Stimulated activated naive CD8-positive, alpha-beta T cell treated with anti-CD3 and anti-CD28 coated beads, Interleukin-15, amount 100 ng/mL, for 72 hours (primary cell): ENCODE results near the gene LYPD6B.

Experiments used
- ATAC-seq: fragments of 150-1000 bp; cut with Tn5 transposase; 2 replicates; pipeline ENCODE4 v1.10.0; 2021; ENCODE audit warnings: mild to moderate bottlenecking, moderate library complexity
- DNase-seq, 2 donors: peaks; one replicate each; pipeline ENCODE4 v3.0.0; 2021 to 2022
- H3K27ac Mint-ChIP-seq, 2 donors: one replicate each; pipeline ENCODE4 v1.8.0; 2022; ENCODE audit warnings: mild to moderate bottlenecking in 2 of 2, mixed read lengths in 2 of 2, moderate library complexity in 2 of 2
- H3K27me3 Mint-ChIP-seq: one replicate; pipeline ENCODE4 v1.8.0; 2022; ENCODE audit warnings: mixed read lengths
- H3K4me1 Mint-ChIP-seq: one replicate; pipeline ENCODE4 v1.8.0; 2022; ENCODE audit warnings: mild to moderate bottlenecking, mixed read lengths
- H3K4me3 Mint-ChIP-seq, 2 donors: one replicate each; pipeline ENCODE4 v1.8.0; 2022; ENCODE audit warnings: mild to moderate bottlenecking in 2 of 2, mixed read lengths in 2 of 2, moderate library complexity in 1 of 2
- H3K9me3 Mint-ChIP-seq, 2 donors: one replicate each; pipeline ENCODE4 v1.8.0; 2022; ENCODE audit warnings: mixed read lengths in 2 of 2

Gene LYPD6B

GRCh38 chr2:149038442-149039212 is at the start of gene LYPD6B:
Gene LYPD6B (plus strand): TSS chr2:149038699. CDS start chr2:149130949, 92,250 bp downstream.
- no peaks in the 10 kb centered on the region for H3K4me1 Mint-ChIP-seq
- no peak within 1 kb of the TSS for H3K27ac Mint-ChIP-seq
- peak within 1 kb of the TSS; percentile 33 to 40 for H3K4me3 Mint-ChIP-seq
- no peak for DNase-seq
- H3K9me3 Mint-ChIP-seq, result no peaks in the 10 kb centered on the region
- peak; percentile 62 for ATAC-seq
- peaks cover 68% of the 10 kb centered on the region for H3K27me3 Mint-ChIP-seq

- Mint-ChIP-seq H3K4me1 (peaks cover 4% of the 10 kb centered on the region), H3K9me3 (no peaks in the 10 kb centered on the region), H3K4me3 (no peak overlapping the region), H3K27me3 (no peaks in the 10 kb centered on the region), H3K27ac (no peak overlapping the region)
- DNase-seq, result peak; percentile 41 to 52
- ATAC-seq, result peak; percentile 90
These were observed 48.5 kb upstream of the LYPD6B start for GRCh38 chr2:148989882-148990493.

GRCh38 chr2:148990968-148991367 is 47.5 kb upstream of the LYPD6B start:
- no peak overlapping the region for H3K27ac Mint-ChIP-seq
- no peak overlapping the region for H3K4me3 Mint-ChIP-seq
- H3K27me3 Mint-ChIP-seq, result no peaks in the 10 kb centered on the region
- H3K4me1 Mint-ChIP-seq, result peaks cover 4% of the 10 kb centered on the region
- no peaks in the 10 kb centered on the region for H3K9me3 Mint-ChIP-seq
- DNase-seq, result no peak
- no peak for ATAC-seq

- no peak overlapping the region for H3K4me3 Mint-ChIP-seq
- peaks cover 4% of the 10 kb centered on the region for H3K4me1 Mint-ChIP-seq
- no peaks in the 10 kb centered on the region for H3K27me3 Mint-ChIP-seq
- ATAC-seq (no peak), DNase-seq (no peak)
- no peak overlapping the region for H3K27ac Mint-ChIP-seq
- H3K9me3 Mint-ChIP-seq, result no peaks in the 10 kb centered on the region
These were observed 46.1 kb upstream of the LYPD6B start for GRCh38 chr2:148992448-148992847.

GRCh38 chr2:148993351-148993750 is 45.1 kb upstream of the LYPD6B start:
- no peak for ATAC-seq
- H3K4me3 Mint-ChIP-seq, result no peak overlapping the region
- H3K27me3 Mint-ChIP-seq, result no peaks in the 10 kb centered on the region
- H3K9me3 Mint-ChIP-seq, result no peaks in the 10 kb centered on the region
- H3K4me1 Mint-ChIP-seq, result no peaks in the 10 kb centered on the region
- DNase-seq, result no peak
- no peak overlapping the region for H3K27ac Mint-ChIP-seq

- no peak for ATAC-seq
- H3K27ac Mint-ChIP-seq, result no peak overlapping the region
- no peak for DNase-seq
- no peak overlapping the region for H3K4me3 Mint-ChIP-seq
- no peaks in the 10 kb centered on the region for H3K4me1 Mint-ChIP-seq
- no peaks in the 10 kb centered on the region for H3K9me3 Mint-ChIP-seq
- H3K27me3 Mint-ChIP-seq, result no peaks in the 10 kb centered on the region
These were observed 44.2 kb upstream of the LYPD6B start for GRCh38 chr2:148994341-148994740.

- DNase-seq (no peak), ATAC-seq (no peak)
- Mint-ChIP-seq H3K9me3 (no peaks in the 10 kb centered on the region), H3K4me3 (no peak overlapping the region), H3K4me1 (peaks cover 18% of the 10 kb centered on the region), H3K27ac (no peak overlapping the region), H3K27me3 (no peaks in the 10 kb centered on the region)
These were observed 41.7 kb upstream of the LYPD6B start for GRCh38 chr2:148996805-148997204.

- Mint-ChIP-seq H3K4me3 (no peak overlapping the region), H3K27me3 (no peaks in the 10 kb centered on the region)
- ATAC-seq, result peak; percentile 19
These were observed 40.2 kb upstream of the LYPD6B start for GRCh38 chr2:148998165-148998830.

GRCh38 chr2:148998831-148999200 is 39.7 kb upstream of the LYPD6B start:
- no peak overlapping the region for H3K27ac Mint-ChIP-seq
- H3K9me3 Mint-ChIP-seq, result no peaks in the 10 kb centered on the region
- no peak overlapping the region for H3K4me3 Mint-ChIP-seq
- DNase-seq (no peak), ATAC-seq (no peak)
- H3K4me1 Mint-ChIP-seq, result peaks cover 18% of the 10 kb centered on the region
- H3K27me3 Mint-ChIP-seq, result no peaks in the 10 kb centered on the region

More at GRCh38 chr2:148998165-148998830, 40.2 kb upstream of the LYPD6B start:
- no peaks in the 10 kb centered on the region for H3K9me3 Mint-ChIP-seq
- DNase-seq, result no peak
- H3K4me1 Mint-ChIP-seq, result peaks cover 18% of the 10 kb centered on the region
- peak overlapping the region in 1 of 2 donors; percentile 13 for H3K27ac Mint-ChIP-seq

- no peak overlapping the region for H3K4me3 Mint-ChIP-seq
- H3K27me3 Mint-ChIP-seq, result no peaks in the 10 kb centered on the region
- H3K9me3 Mint-ChIP-seq, result no peaks in the 10 kb centered on the region
- DNase-seq, result no peak
- peaks cover 18% of the 10 kb centered on the region for H3K4me1 Mint-ChIP-seq
- no peak overlapping the region for H3K27ac Mint-ChIP-seq
- no peak for ATAC-seq
These were observed 39.0 kb upstream of the LYPD6B start for GRCh38 chr2:148999451-148999921.

GRCh38 chr2:149000158-149000938 is 38.2 kb upstream of the LYPD6B start:
- peak overlapping the region in 1 of 2 donors; percentile 16 for H3K4me3 Mint-ChIP-seq
- no peaks in the 10 kb centered on the region for H3K9me3 Mint-ChIP-seq
- DNase-seq, result no peak
- H3K27me3 Mint-ChIP-seq, result no peaks in the 10 kb centered on the region
- ATAC-seq, result peak; percentile 59
- no peak overlapping the region for H3K27ac Mint-ChIP-seq
- peaks cover 18% of the 10 kb centered on the region for H3K4me1 Mint-ChIP-seq

- H3K27ac Mint-ChIP-seq, result no peak overlapping the region
- H3K4me1 Mint-ChIP-seq, result peaks cover 18% of the 10 kb centered on the region
- no peaks in the 10 kb centered on the region for H3K9me3 Mint-ChIP-seq
- no peak overlapping the region for H3K4me3 Mint-ChIP-seq
- no peaks in the 10 kb centered on the region for H3K27me3 Mint-ChIP-seq
- DNase-seq (no peak), ATAC-seq (no peak)
These were observed 37.0 kb upstream of the LYPD6B start for GRCh38 chr2:149001496-149001895.

- DNase-seq (no peak), ATAC-seq (no peak)
- Mint-ChIP-seq H3K27ac (no peak overlapping the region), H3K4me3 (no peak overlapping the region), H3K4me1 (peaks cover 18% of the 10 kb centered on the region), H3K27me3 (no peaks in the 10 kb centered on the region), H3K9me3 (no peaks in the 10 kb centered on the region)
These were observed 36.1 kb upstream of the LYPD6B start for GRCh38 chr2:149002378-149002890.

- Mint-ChIP-seq H3K9me3 (no peaks in the 10 kb centered on the region), H3K27ac (no peak overlapping the region), H3K27me3 (no peaks in the 10 kb centered on the region), H3K4me3 (no peak overlapping the region), H3K4me1 (peaks cover 18% of the 10 kb centered on the region)
- ATAC-seq, result no peak
- DNase-seq, result no peak
These were observed 35.4 kb upstream of the LYPD6B start for GRCh38 chr2:149002891-149003740.
